D341Med (cell line): Measurements from ENCODE around the gene HIC1.

ENCODE experiments used
- DNase-seq: peaks from one replicate; pipeline ENCODE4 v3.0.0; 2012; ENCODE audit warnings: low spot score

HIC1 gene

DNA sequence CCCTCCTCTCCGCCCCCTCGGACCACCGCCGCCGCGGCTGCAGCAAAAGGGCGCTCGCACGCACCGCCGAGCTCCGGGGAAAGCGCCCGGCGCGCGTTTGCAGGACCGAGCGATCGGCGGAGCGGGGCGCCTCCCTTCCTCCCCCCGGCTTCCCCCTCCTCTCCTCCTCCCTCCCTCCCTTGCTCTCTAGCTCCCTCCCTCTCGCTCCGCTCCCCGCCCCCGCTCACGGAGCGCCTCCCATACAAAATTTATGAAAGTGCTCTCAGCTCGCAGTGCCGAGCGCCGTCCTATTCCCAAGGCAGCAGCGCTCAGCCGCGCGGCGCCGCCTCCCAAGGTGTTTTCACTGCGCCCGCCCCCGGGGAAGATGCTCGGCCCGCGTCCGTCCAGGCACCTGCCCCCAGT lies 29.7 kb upstream of the HIC1 start, which contains the start of gene RTN4RL1:
RTN4RL1 (minus strand) TSS at position 115 of the 402 bp plus-strand sequence. CDS start 469 bp downstream, outside the sequence.
- peak; percentile 77 for DNase-seq

- DNase-seq, result peak; percentile 73
Observed at GRCh38 chr17:2025622-2026309, 29.1 kb upstream of the HIC1 start.

DNA sequence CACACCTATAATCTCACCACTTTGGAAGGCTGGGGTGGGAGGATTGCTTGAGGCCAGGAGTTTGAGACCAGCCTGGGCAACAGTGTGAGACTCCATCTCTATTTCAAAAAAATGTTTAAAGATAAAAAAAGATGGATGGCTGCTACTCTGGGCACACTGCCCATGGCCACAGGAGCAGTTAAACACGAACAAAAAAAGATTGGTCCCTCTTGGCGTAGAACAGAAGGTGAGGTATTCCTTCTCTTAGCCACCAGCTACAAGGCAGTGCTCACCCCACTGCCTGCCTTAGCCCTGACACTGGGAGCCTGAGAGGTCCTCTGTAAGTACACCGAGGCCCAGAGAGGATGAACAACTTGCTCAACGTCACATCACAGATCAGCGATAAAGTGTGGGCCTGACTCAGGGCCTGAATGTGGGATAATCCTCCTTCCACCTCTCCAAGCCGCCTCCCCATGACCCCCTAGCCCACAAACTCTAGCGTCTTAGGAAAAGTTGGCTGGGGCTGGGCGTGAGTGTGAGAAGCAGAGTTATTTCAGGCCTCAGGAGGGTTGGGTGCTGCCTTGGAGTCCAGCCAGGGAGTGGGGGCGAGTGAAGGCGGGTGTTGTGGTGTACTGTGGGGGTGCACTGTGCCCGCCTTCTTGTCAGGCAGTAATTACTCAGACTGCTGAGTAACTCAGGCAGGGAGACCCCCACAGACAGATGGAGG lies 27.2 kb upstream of the HIC1 start:
- DNase-seq, result no peak

- DNase-seq, result no peak
Observed at GRCh38 chr17:2028234-2028614, 26.7 kb upstream of the HIC1 start.

DNA sequence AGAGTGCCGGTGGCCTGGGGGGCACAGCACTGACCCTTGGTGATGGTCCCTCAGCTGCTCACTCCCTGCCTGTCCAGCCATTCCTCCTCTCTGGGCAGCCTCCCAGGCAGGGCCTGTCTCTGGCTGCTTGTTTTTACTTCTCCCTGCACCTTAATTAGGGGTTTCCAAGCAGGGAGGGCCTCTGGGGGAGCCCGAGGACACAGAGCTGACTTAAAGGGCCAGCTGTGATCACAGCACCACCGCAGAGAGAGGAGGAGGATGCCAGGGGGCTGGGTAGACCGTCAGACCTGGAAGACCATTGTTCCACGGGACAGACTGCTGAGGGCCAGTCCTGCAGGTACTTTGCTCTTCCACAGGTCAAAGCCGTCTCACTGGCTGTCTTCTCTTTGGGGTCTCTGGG lies 26.2 kb upstream of the HIC1 start:
- no peak for DNase-seq

DNA sequence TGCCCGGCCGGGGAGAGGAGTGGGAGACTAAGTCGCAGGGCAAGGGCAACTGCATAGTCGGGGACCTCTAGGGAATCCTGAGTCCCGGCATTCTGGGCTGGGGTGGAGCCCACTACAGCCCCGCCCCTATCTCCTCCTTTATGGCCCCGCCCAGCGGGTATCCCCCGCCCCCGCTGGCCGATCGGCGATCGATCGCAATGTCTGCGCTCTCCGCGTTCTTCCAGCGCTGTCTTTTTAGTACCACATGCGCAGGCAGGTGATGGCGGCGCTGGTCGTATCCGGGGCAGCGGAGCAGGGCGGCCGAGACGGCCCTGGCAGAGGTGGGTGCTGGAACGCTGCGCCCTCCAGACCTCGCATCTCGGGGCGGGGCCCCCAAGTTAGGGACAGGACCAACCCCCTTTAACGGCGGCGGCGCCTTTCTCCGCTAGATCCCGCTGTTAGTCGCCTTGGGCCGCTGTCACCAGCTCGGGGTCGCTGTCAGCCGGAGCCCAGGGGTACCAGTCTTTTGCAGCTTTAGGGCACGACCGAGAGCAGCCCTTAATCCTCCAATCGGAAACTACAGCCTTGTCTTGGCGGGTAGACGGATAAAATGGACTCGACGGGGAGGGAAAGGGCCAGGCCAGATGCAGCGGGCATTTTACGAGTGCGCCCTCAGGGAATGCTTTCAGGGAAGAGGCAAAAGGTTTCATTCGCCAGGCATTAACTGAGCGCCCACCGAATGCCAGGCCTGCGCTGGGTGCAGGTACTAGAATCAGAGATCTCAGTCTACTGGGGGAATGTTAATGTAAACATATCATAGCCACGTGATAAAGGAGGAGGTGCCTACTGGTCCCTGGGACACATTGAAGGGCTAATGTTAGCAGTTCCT lies 24.8 kb upstream of the HIC1 start, which contains the start of gene DPH1:
DPH1 (plus strand) TSS at position 243 of the 868 bp plus-strand sequence; CDS start at position 260, 17 bp downstream.
- peak; percentile 82 for DNase-seq

DNA sequence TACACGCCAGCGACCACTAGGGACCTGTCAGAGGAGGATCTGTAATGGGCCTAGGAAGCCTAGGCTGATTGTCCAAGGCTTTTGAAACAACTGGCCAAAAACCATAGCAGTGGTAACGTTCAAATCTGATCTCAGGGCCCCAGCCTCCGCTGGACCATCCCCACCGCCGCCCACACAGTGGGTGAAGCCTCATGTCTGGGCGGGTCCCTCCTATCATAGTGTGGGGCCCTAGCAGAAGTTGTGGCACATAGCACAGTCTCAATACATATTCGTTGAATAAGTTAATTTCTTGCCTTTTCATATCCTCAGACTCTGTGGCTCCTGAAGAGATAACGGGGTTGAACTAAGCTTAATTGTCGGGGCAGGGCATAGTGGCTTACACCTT lies 24.1 kb upstream of the HIC1 start:
- DNase-seq, result no peak

GRCh38 chr17:2033153-2033552 lies 21.8 kb upstream of the HIC1 start:
- no peak for DNase-seq

DNA sequence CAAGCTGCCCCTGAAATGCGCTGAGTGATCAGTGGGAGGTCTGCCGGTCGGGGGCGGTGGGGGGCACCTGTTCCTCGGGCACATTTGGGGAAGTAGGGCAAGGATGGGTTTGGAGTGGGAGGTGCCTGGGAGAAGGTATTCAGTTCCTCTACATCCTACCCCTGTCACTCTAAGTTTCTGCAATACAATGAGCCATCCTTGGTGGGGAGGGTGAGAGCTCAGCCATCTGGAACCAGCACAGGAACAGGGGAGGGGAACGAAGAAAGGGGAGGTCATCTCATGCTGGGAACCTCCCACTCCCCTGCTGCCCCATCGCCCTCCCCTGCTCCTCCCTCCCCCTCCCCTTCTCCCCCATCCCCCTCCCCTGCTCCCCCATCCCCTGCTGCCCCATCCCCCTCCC lies 20.7 kb upstream of the HIC1 start:
- no peak for DNase-seq

DNA sequence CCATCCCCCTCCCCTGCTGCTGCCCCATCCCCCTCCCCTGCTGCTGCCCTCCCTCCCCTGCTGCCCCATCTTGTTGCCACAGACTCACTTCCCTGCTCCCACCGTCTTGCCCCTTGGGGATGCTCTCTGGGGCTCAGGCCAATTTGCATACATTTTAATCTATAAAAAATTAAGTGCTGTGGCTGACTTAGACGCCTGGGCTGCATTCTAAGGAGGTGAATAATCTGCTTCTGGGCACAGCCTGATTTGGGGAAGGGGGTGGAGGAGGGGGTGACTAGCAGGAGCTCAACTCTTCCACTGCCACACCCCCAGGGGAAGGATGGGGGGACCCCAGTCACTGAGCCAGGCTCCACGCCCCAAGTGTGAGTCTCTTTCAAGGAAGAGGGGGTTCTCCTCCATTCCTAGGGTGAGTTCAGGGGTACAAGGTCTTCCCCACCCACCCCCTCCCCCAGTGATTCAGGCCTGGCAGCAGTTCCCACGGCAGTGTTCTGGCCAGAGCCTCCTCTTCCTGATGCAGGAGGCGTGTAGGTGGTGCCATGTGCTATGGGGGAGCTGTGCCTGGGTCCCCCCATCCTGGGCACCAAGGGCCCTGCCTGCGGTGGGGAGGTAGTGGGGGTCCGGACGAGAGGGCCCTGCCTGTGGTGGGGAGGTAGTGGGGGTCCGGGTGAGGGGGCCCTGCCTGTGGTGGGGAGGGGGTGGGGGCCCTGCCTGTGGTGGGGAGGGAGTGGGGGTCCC lies 19.9 kb upstream of the HIC1 start:
- no peak for DNase-seq

DNA sequence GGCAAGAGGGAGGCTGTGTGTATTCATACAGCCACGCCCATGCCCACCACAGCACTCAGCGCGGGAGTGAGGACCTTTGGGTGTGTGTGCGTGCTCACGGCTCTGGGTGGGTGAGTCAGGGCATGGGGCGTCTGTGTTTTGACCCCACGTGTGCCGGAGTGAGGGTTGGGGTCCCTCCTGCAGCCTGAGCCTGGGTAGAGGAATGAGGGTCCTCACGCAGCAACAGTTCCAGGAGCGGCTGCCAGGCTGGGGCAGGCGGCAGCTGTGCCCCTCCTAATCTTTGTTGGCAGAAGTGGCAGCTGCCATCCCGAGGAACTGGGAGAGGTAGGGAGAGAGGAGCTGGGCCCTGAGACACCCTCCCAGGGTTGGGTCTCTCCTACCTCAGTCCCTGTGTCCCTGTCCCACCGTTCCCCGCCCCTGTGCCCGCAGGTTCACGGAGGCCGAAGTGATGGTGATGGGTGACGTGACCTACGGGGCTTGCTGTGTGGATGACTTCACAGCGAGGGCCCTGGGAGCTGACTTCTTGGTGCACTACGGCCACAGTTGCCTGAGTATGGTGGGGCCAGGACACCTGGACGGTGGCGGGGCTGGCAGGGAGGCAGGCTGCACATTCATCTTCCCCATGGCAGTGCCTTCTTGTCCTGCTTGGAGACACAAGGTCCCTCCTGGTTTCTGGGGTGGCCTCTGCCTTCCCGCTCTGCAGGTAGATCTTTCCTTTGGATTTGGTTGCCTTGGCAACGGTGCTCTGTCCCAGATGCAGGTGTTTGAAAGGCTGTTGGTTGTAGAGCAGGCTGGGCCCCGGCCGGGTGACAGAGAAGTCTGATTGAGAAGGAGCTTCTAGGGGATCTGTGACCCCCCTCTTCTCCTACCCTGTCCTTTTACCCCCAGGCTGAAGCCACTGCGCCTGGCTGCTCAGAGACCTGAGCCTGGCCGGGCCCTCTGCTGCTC lies 19.1 kb upstream of the HIC1 start:
- no peak for DNase-seq

DNA sequence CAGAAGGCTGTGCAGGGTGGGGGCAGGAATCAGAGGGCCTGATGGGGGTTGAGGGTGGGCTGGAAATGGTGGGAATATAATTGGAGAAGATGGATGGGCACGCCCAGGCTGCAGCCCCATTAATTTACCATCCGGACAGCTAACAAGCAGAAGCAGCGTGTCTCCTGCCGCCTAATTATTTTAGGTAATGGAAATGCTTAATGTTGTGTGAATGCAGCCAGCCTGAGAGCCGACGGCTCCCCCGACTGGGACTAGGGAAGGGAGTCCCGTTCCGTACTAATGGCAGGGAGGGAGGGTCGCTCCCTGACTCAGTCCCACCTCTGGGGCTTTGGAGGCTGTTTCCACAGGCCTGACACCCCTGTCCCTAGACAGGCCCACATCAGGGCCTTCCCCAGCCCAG lies 17.7 kb upstream of the HIC1 start:
- DNase-seq, result no peak

GRCh38 chr17:2040219-2040827 lies 14.6 kb upstream of the HIC1 start:
- peak; percentile 2 for DNase-seq

DNA sequence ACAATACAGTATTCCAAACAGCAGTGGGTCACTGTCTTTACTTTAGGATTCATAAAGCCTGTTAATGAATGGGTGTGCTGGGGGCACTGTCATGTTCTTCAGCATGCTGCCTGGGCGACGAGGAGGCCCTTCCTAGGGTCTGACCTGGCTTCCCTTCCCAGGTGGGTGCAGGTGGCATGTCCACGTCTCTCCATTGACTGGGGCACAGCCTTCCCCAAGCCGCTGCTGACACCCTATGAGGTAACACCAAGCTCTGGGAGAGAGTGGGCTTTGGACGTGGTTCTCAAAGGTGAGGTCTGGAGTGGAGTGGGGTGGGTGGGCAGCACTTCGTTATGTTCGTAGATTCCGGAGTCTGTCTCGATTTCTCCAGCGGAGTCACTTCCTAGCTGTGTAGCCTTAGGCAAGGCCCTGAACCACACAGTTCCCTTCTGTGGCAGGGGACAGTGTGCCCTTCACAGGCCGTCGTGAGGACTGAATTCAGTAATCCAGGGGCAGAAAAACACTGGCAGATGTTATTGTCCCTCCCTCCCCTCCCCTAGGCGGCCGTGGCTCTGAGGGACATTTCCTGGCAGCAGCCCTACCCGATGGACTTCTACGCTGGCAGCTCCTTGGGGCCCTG lies 13.9 kb upstream of the HIC1 start:
- DNase-seq, result no peak

GRCh38 chr17:2041561-2042389 lies 13.1 kb upstream of the HIC1 start, which contains the start of gene OVCA2:
Gene OVCA2, plus strand, starts transcription at chr17:2042022. Its CDS starts 26 bp downstream, at chr17:2042048.
- peak; percentile 90 for DNase-seq

DNA sequence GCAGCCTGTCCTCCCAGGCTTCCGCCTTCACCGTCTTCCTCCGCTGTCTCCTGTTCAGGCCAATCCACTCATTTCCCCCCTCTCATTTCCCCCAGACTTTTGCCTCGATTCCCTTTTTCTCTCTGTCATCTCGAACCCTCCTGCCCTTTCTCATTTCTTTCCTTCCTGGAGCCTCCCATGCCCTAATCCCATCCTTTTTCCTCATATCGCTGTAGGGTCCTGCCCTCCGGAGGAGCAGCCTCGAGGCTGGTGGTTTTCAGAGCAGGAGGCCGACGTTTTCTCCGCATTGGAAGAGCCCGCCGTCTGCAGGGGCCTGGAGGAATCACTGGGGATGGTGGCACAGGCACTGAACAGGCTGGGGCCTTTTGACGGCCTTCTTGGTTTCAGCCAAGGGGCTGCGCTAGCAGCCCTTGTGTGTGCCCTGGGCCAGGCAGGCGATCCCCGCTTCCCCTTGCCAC lies 12.5 kb upstream of the HIC1 start:
- peak; percentile 30 for DNase-seq

GRCh38 chr17:2042933-2043332 lies 12.0 kb upstream of the HIC1 start:
- DNase-seq, result peak; percentile 9

DNA sequence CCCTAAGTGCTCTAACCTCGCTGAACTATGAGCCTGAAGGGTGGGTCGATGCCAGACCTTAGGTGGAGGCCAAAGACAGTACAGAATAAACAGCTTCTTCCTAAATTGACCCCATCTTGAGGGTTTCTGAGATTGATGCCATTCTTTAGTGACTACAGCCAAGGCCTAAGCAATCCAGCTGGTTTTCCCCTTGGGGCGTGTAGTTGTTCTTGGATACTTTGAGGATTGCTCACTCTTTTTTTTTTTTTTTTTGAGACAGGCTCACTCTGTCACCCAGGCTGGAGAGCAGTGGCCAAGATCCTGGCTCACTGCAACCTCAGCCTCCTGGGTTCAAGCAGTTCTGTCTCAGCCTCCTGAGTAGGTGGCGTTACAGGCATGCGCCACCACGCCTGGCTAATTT lies 11.1 kb upstream of the HIC1 start:
- DNase-seq, result no peak
